DND-41 (cell line): ENCODE data around the gene MYLIP.

Source experiments
- EZH2 ChIP-seq: IDR thresholded peaks from 3 replicates; pipeline ENCODE4 v1.6.1; 2012; ENCODE audit warnings: borderline replicate concordance, low read depth, mild to moderate bottlenecking, moderate library complexity, low read length, inconsistent platforms; ENCODE audit not compliant: severe bottlenecking
- TF ChIP-seq, protein P1 (sequence below): IDR thresholded peaks from 2 replicates; pipeline ENCODE4 v1.5.1; 2012; ENCODE audit warnings: borderline replicate concordance, low read length, moderate library complexity, mild to moderate bottlenecking; ENCODE audit not compliant: poor library complexity, severe bottlenecking; ENCODE audit errors: extremely low read depth

DNA sequence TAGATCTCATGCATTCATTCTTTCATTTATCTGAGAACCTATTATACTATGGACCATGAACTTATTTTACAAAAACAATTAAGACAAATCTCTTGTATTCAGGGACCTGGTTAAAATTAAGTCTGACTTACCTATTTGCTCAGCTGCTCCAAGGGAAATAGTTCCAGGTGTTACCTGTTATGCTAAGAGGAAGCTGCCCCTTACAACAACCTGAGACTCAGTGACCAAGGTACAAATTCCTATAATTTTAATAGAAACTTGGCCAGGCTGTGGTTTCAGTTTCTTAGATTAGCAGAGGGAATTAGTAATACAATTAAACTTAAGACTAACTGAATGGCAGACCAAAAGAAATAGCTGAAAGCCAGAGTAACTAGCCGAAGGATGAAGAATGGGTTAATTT lies 61.3 kb downstream of the MYLIP start:
- TF ChIP-seq, protein P1, sequence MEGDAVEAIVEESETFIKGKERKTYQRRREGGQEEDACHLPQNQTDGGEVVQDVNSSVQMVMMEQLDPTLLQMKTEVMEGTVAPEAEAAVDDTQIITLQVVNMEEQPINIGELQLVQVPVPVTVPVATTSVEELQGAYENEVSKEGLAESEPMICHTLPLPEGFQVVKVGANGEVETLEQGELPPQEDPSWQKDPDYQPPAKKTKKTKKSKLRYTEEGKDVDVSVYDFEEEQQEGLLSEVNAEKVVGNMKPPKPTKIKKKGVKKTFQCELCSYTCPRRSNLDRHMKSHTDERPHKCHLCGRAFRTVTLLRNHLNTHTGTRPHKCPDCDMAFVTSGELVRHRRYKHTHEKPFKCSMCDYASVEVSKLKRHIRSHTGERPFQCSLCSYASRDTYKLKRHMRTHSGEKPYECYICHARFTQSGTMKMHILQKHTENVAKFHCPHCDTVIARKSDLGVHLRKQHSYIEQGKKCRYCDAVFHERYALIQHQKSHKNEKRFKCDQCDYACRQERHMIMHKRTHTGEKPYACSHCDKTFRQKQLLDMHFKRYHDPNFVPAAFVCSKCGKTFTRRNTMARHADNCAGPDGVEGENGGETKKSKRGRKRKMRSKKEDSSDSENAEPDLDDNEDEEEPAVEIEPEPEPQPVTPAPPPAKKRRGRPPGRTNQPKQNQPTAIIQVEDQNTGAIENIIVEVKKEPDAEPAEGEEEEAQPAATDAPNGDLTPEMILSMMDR: no peak
- no peak for TF ChIP-seq EZH2
